K562 (cell line): Measurements from ENCODE around the gene LCN12. TPM values are rescaled to one million over a fixed set of nuclear protein-coding genes. Genes with fewer than 3 reads are reported as not detected.

Experiments
- ATF2 ChIP-seq: sonication (generic); formaldehyde crosslinking; IDR thresholded peaks from 2 replicates; pipeline ENCODE4 v1.8.1; 2022; ENCODE audit warnings: missing genetic modification reagents
- CHD7 ChIP-seq: fragments of 200-600 bp; sonication (generic); IDR thresholded peaks from one replicate; pipeline ENCODE4 v1.6.1; 2012; ENCODE audit warnings: mild to moderate bottlenecking, low read depth, low read length, inconsistent platforms
- CTCFL ChIP-seq: IDR thresholded peaks from 2 replicates; pipeline ENCODE4 v1.6.1; 2011; ENCODE audit warnings: borderline replicate concordance, low read depth, mild to moderate bottlenecking, moderate library complexity, low read length; ENCODE audit not compliant: insufficient read depth, poor library complexity, severe bottlenecking
- HNRNPH1 ChIP-seq: fragments of 200-400 bp; formaldehyde crosslinking; optimal IDR thresholded peaks from 2 replicates; pipeline ENCODE3; 2017; ENCODE audit warnings: low read depth, mild to moderate bottlenecking, low read length, moderate library complexity
- MXD1 ChIP-seq: fragments of 250-450 bp; sonication (Bioruptor Pico); IDR thresholded peaks from 2 replicates; pipeline ENCODE4 v1.8.0; 2021; ENCODE audit warnings: borderline replicate concordance, mild to moderate bottlenecking, moderate library complexity; ENCODE audit not compliant: poor library complexity, severe bottlenecking
- STAT5A ChIP-seq: IDR thresholded peaks from 2 replicates; pipeline ENCODE4 v1.6.1; 2012; ENCODE audit warnings: low read length, inconsistent platforms, borderline replicate concordance
- TCFL5 ChIP-seq: fragments of 250-450 bp; sonication (Bioruptor Pico); conservative IDR thresholded peaks from 2 replicates; pipeline ENCODE4 v1.6.1; 2021; ENCODE audit warnings: mild to moderate bottlenecking, moderate library complexity, matching md5 sums
- ZC3H8 ChIP-seq: fragments of 450-650 bp; IDR thresholded peaks from 2 replicates; pipeline ENCODE4 v1.6.1; 2017
- ZFX ChIP-seq: sonication (generic); formaldehyde crosslinking; IDR thresholded peaks from 2 replicates; pipeline ENCODE4 v1.8.0; 2022; ENCODE audit warnings: mild to moderate bottlenecking, missing genetic modification reagents, moderate library complexity
- polyA plus RNA-seq, 8 experiments: library from polyadenylated mRNA; depleted of rRNA in 4 of 8; stranded (reverse) in 5 of 8; unstranded in 3 of 8; fragments of >200 nt; fragmentation: Nextera tagmentation in 2 of 8; fragmentation: Illumina TruSeq in 1 of 8; extraction: Ambion mirVana in 2 of 8; extraction: Trizol in 1 of 8; gene quantifications; 2 replicates each; pipeline versions ENCODE4 v1.2.1 to v1.2.3, GENCODE V29; 2011 to 2014; ENCODE audit warnings: inconsistent platforms in 1 of 8, missing spikeins in 1 of 8
- total RNA-seq, 7 experiments: library from RNA; depleted of rRNA in 6 of 7; stranded (reverse); fragments of >200 nt in 6 of 7; fragmentation: Illumina TruSeq in 2 of 7; extraction: Trizol in 2 of 7; gene quantifications; 2 replicates each; pipeline versions ENCODE4 v1.2.1 to v1.2.3, GENCODE V29; 2011 to 2021; ENCODE audit warnings: low replicate concordance in 1 of 7

The LCN12 gene
- total and polyA plus RNA-seq, 9 of the 15 experiments (the other 6 are each of a cell fraction or from before 2014, with no cell fraction given) = 0.05 TPM; not detected in 8

GRCh38 chr9:136944519-136945332 lies 7.3 kb upstream of the LCN12 start, which contains the start of the genes C8G and FBXW5 (continued):
- TF ChIP-seq CHD7 = no peak
- no peak for TF ChIP-seq STAT5A
- TF ChIP-seq ZFX (CRISPR knock-in tag) = no peak; the same call in 1 of the 2 replicates
- no peak for TF ChIP-seq TCFL5 (CRISPR knock-in tag)
- TF ChIP-seq CTCFL = peak; percentile 98
- no peak for TF ChIP-seq ZC3H8
- no peak for TF ChIP-seq HNRNPH1
- TF ChIP-seq ATF2 = no peak
- no peak for TF ChIP-seq MXD1 (CRISPR knock-in tag)
